ENCODE results near the gene RRAD.
"Not testable (repeated sequence)": the region's sequence is repeated elsewhere in the genome, so short reads cannot be mapped to it uniquely, and the experiment has no call there.

The RRAD gene

DNA sequence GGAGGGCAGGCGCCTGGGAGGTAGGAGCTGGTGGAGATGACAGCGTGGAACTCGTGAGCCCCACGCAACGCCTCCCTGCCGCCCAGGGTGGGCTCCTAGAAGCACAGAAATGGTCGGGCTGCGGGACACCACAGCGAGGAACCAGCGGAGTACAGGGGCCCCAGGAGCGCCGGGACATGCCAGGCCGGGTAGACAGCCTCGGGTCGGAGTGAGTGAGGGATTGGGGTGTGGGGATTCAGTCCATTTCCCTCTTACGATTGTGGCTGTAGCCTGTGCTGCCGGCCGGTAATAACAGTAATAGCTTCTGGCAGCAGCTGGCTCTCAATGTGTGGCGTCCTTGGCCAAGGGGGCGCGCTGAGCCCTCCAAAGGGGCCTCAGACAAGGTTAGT, 23.5 kb upstream of the RRAD start:
- no peak for DNase-seq (ENCODE audit: low read depth)
- TF ChIP-seq, protein P1, sequence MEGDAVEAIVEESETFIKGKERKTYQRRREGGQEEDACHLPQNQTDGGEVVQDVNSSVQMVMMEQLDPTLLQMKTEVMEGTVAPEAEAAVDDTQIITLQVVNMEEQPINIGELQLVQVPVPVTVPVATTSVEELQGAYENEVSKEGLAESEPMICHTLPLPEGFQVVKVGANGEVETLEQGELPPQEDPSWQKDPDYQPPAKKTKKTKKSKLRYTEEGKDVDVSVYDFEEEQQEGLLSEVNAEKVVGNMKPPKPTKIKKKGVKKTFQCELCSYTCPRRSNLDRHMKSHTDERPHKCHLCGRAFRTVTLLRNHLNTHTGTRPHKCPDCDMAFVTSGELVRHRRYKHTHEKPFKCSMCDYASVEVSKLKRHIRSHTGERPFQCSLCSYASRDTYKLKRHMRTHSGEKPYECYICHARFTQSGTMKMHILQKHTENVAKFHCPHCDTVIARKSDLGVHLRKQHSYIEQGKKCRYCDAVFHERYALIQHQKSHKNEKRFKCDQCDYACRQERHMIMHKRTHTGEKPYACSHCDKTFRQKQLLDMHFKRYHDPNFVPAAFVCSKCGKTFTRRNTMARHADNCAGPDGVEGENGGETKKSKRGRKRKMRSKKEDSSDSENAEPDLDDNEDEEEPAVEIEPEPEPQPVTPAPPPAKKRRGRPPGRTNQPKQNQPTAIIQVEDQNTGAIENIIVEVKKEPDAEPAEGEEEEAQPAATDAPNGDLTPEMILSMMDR (IDR thresholded peaks at IDR 0.05; ENCODE audit: control insufficient read depth, extremely low read depth, insufficient read depth): no peak
- H3K4me3 ChIP-seq (ENCODE audit: low read depth, low read length): no peak overlapping the region

DNA sequence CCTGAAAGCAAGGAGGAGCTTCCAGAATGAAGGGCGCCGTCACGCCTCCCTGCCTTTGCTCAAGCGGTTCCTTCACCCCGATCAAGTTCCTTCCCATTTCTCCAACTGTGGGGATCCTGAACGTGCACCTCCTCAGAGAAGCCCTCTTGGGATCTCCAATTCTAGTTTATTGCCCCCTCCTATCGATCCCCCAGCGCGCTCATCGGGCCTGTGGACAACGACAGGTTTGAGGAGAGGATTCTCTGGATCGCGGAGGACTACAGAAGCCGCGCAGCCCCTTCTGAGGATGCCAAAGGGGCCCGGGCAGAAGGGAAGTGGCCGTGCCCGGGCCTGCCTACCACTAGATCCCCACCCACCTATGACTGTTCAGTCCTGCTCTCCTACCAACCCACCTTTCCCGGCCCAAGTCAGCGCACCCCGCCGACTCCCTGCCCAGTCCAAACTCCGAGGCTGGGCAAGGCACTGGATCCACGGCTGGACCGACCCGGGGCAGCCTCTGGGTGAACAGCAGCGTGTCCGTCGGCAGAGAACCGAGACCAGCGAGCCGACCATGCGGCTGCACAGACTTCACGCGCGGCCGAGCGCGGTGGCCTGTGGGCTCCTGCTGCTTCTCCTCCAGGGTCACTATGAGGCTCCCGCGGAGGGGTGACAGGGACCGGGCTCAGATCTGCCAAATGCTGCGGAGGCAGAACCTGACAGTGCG, 22.9 kb upstream of the RRAD start:
- DNase-seq (ENCODE audit: low read depth): no peak
- TF ChIP-seq, protein P1 (IDR thresholded peaks at IDR 0.05; ENCODE audit: control insufficient read depth, extremely low read depth, insufficient read depth): no peak
- H3K4me3 ChIP-seq (ENCODE audit: low read depth, low read length): no peak overlapping the region

- peak; percentile 58 for DNase-seq (ENCODE audit: low read depth)
- TF ChIP-seq, protein P1 (IDR thresholded peaks at IDR 0.05; ENCODE audit: control insufficient read depth, extremely low read depth, insufficient read depth): peak; percentile 84
- H3K4me3 ChIP-seq (ENCODE audit: low read depth, low read length): no peak overlapping the region
Measured at GRCh38 chr16:66947302-66948065, 22.1 kb upstream of the RRAD start.

GRCh38 chr16:66946974-66947301, 21.6 kb upstream of the RRAD start:
- H3K4me3 ChIP-seq (ENCODE audit: low read depth, low read length): no peak overlapping the region
- no peak for DNase-seq (ENCODE audit: low read depth)
- TF ChIP-seq, protein P1 (IDR thresholded peaks at IDR 0.05; ENCODE audit: control insufficient read depth, extremely low read depth, insufficient read depth): no peak

GRCh38 chr16:66946541-66946940, 21.2 kb upstream of the RRAD start:
- no peak for DNase-seq (ENCODE audit: low read depth)
- TF ChIP-seq, protein P1 (IDR thresholded peaks at IDR 0.05; ENCODE audit: control insufficient read depth, extremely low read depth, insufficient read depth): no peak
- H3K4me3 ChIP-seq (ENCODE audit: low read depth, low read length): no peak overlapping the region

GRCh38 chr16:66945939-66946338, 20.6 kb upstream of the RRAD start:
- no peak overlapping the region for H3K4me3 ChIP-seq (ENCODE audit: low read depth, low read length)
- no peak for DNase-seq (ENCODE audit: low read depth)
- TF ChIP-seq, protein P1 (IDR thresholded peaks at IDR 0.05; ENCODE audit: control insufficient read depth, extremely low read depth, insufficient read depth): no peak

GRCh38 chr16:66944971-66945370, 19.6 kb upstream of the RRAD start:
- H3K4me3 ChIP-seq (ENCODE audit: low read depth, low read length); DNase-seq (ENCODE audit: low read depth): not testable (repeated sequence)
